ENCODE measurements around the gene GASK1A.

The GASK1A gene

GRCh38 chr3:43031889-43032545 is 52.9 kb downstream of the GASK1A start:
- no peak overlapping the region for H3K4me3 ChIP-seq (replicated peaks; ENCODE audit: low read depth, low read length)
- no peak for TF ChIP-seq CTCF (IDR thresholded peaks at IDR 0.05; ENCODE audit: low read length, missing control alignments)
- no peak for DNase-seq (ENCODE audit: low read depth)

GRCh38 chr3:43032646-43033628 is 53.8 kb downstream of the GASK1A start:
- TF ChIP-seq CTCF (IDR thresholded peaks at IDR 0.05; ENCODE audit: low read length, missing control alignments): no peak
- no peak overlapping the region for H3K4me3 ChIP-seq (replicated peaks; ENCODE audit: low read depth, low read length)
- DNase-seq (ENCODE audit: low read depth): no peak

- H3K4me3 ChIP-seq (replicated peaks; ENCODE audit: low read depth, low read length): no peak overlapping the region
- no peak for TF ChIP-seq CTCF (IDR thresholded peaks at IDR 0.05; ENCODE audit: low read length, missing control alignments)
- DNase-seq (ENCODE audit: low read depth): no peak
Observed at GRCh38 chr3:43034200-43034599, 55.1 kb downstream of the GASK1A start.

- no peak for DNase-seq (ENCODE audit: low read depth)
- no peak for TF ChIP-seq CTCF (IDR thresholded peaks at IDR 0.05; ENCODE audit: low read length, missing control alignments)
- H3K4me3 ChIP-seq (replicated peaks; ENCODE audit: low read depth, low read length): no peak overlapping the region
Observed at GRCh38 chr3:43034911-43035310, 55.8 kb downstream of the GASK1A start.

- no peak overlapping the region for H3K4me3 ChIP-seq (replicated peaks; ENCODE audit: low read depth, low read length)
- no peak for DNase-seq (ENCODE audit: low read depth)
- no peak for TF ChIP-seq CTCF (IDR thresholded peaks at IDR 0.05; ENCODE audit: low read length, missing control alignments)
Observed at GRCh38 chr3:43035801-43036365, 56.8 kb downstream of the GASK1A start.

- no peak for DNase-seq (ENCODE audit: low read depth)
- no peak for TF ChIP-seq CTCF (IDR thresholded peaks at IDR 0.05; ENCODE audit: low read length, missing control alignments)
- no peak overlapping the region for H3K4me3 ChIP-seq (replicated peaks; ENCODE audit: low read depth, low read length)
Observed at GRCh38 chr3:43036621-43037423, 57.7 kb downstream of the GASK1A start.
